K562 (cell line): Measurements from ENCODE around the gene BET1L. TPM values are rescaled to one million over a fixed set of nuclear protein-coding genes. Genes with fewer than 3 reads are reported as not detected.
A peak's percentile ranks its signal among the peaks of the same experiment; 100 is the strongest.

ENCODE experiments used
- ATAC-seq: fragments of 200-7000 bp; cut with Tn5 transposase; 3 replicates; pipeline ENCODE4 v1.9.1; 2020; ENCODE audit warnings: moderate library complexity
- BruUV-seq: library from RNA; stranded (reverse); fragments of 400-500 nt; replicated peaks from 2 replicates; lab custom pipeline; 2021; lab: Mats Ljungman, UMichigan
- CTCF ChIA-PET: fragments of 300-600 bp; formaldehyde crosslinking; extraction: SDS; loops from one replicate; lab custom pipeline; 2021; ENCODE audit warnings: low intra/inter-chr PET ratio; lab: Yijun Ruan, JAX
- POLR2A ChIA-PET: fragments of 300-600, 350-650 bp; sonication (Branson Sonifier 250); formaldehyde crosslinking; extraction: SDS; loops from one replicate; lab custom pipeline; 2021; ENCODE audit warnings: antibody characterized with exemption, inconsistent platforms; lab: Yijun Ruan, JAX
- DNase-seq, 4 experiments: peaks; one replicate each; pipeline versions ENCODE4 v3.0.0 to v3.0.0-alpha.2; 2011 to 2018; ENCODE audit warnings: low spot score in 3 of 4, mixed read lengths in 3 of 4; ENCODE audit errors: extremely low read depth in 1 of 4
- FAIRE-seq: peaks from 2 replicates; lab custom pipeline; 2011; peaks lifted over from hg19 to GRCh38; lab: Jason Lieb, UNC
- H2AFZ ChIP-seq: 2 replicates; pipeline ENCODE4 v1.6.0; 2011; ENCODE audit warnings: low read depth, low read length, control low read depth, inconsistent platforms
- H3K27ac ChIP-seq: fragments of 200-600 bp; 3 replicates; pipeline ENCODE4 v1.8.0; 2011; ENCODE audit warnings: low read depth, mild to moderate bottlenecking, control low read depth, inconsistent platforms, low read length, moderate library complexity, mixed read lengths; ENCODE audit errors: extremely low read depth
- H3K27me3 ChIP-seq, 2 experiments: fragments of 300-600 bp in 1 of 2; 2 replicates in 1 of 2; 3 replicates in 1 of 2; pipeline versions ENCODE4 v1.6.0 to v1.8.0; 2011; ENCODE audit warnings: inconsistent platforms in 2 of 2, low read length in 2 of 2, mild to moderate bottlenecking in 1 of 2, mixed read lengths in 1 of 2, moderate library complexity in 1 of 2; ENCODE audit not compliant: control insufficient read depth in 2 of 2, insufficient read depth in 2 of 2
- H3K36me3 ChIP-seq: fragments of 300-600 bp; 3 replicates; pipeline ENCODE4 v1.8.0; 2011; ENCODE audit warnings: mild to moderate bottlenecking, low read length, inconsistent platforms; ENCODE audit not compliant: control insufficient read depth, insufficient read depth
- H3K4me1 ChIP-seq, 2 experiments: fragments of 200-600 bp in 1 of 2; replicated peaks in 1 of 2; 2 replicates in 1 of 2; 3 replicates in 1 of 2; pipeline versions ENCODE4 v1.5.1 to v1.8.0; 2011; ENCODE audit warnings: inconsistent platforms in 2 of 2, low read length in 2 of 2, mild to moderate bottlenecking in 1 of 2, mixed read lengths in 1 of 2, moderate library complexity in 1 of 2; ENCODE audit not compliant: control insufficient read depth in 2 of 2, insufficient read depth in 2 of 2
- H3K4me2 ChIP-seq: 2 replicates; pipeline ENCODE4 v1.6.1; 2011; ENCODE audit warnings: low read length, control low read depth, inconsistent platforms, mixed read lengths; ENCODE audit not compliant: insufficient read depth
- H3K4me3 ChIP-seq: fragments of 200-600 bp; sonication (generic), shearing (Covaris generic); 2 replicates; pipeline ENCODE4 v1.5.1; 2016; ENCODE audit warnings: control low read depth, inconsistent platforms
- H3K79me2 ChIP-seq: fragments of 200-600 bp; 3 replicates; pipeline ENCODE4 v1.8.0; 2011; ENCODE audit warnings: low read length, inconsistent platforms; ENCODE audit not compliant: control insufficient read depth, insufficient read depth
- H3K9ac ChIP-seq, 2 experiments: 2 replicates each; pipeline versions ENCODE4 v1.6.0 to v1.6.1; 2011; ENCODE audit warnings: low read depth in 2 of 2, low read length in 2 of 2, control low read depth in 1 of 2, inconsistent platforms in 1 of 2, mild to moderate bottlenecking in 1 of 2, mixed read lengths in 1 of 2; ENCODE audit not compliant: insufficient read depth in 1 of 2
- H3K9me1 ChIP-seq: one replicate; pipeline ENCODE4 v1.6.0; 2011; ENCODE audit warnings: inconsistent platforms, mild to moderate bottlenecking, low read length, moderate library complexity; ENCODE audit not compliant: control insufficient read depth, insufficient read depth
- H3K9me3 ChIP-seq: replicated peaks from 2 replicates; pipeline ENCODE4 v1.5.1; 2011; ENCODE audit warnings: low read depth, low read length, inconsistent platforms; ENCODE audit not compliant: control insufficient read depth, insufficient read depth
- H4K20me1 ChIP-seq: replicated peaks from 2 replicates; pipeline ENCODE4 v1.6.1; 2011; ENCODE audit warnings: low read length, inconsistent platforms, mixed read lengths; ENCODE audit not compliant: control insufficient read depth, insufficient read depth
- ETV1 ChIP-seq: fragments of 450-650 bp; conservative IDR thresholded peaks from 2 replicates; pipeline ENCODE4 v1.6.1; 2016; ENCODE audit warnings: missing genetic modification characterization, control low read depth, low read depth, missing compliant biosample characterization
- FOXM1 ChIP-seq, 2 experiments: fragments of 450-650 bp in 1 of 2; sonication (generic) in 1 of 2; formaldehyde crosslinking in 1 of 2; IDR thresholded peaks; 2 replicates each; pipeline versions ENCODE4 v1.6.1 to v1.9.0; 2017 to 2022; ENCODE audit warnings: low read depth in 2 of 2, mild to moderate bottlenecking in 2 of 2, missing genetic modification reagents in 1 of 2, moderate library complexity in 1 of 2
- POLR2AphosphoS5 ChIP-seq: IDR thresholded peaks from 2 replicates; pipeline ENCODE4 v1.6.1; 2011; ENCODE audit warnings: mild to moderate bottlenecking, low read depth, low read length, moderate library complexity; ENCODE audit not compliant: control insufficient read depth, insufficient read depth
- RBFOX2 ChIP-seq: fragments of 200-400 bp; formaldehyde crosslinking; IDR thresholded peaks from 2 replicates; pipeline ENCODE4 v1.6.1; 2017; ENCODE audit warnings: low read depth, mild to moderate bottlenecking, low read length, moderate library complexity
- RBM34 ChIP-seq: fragments of 200-400 bp; formaldehyde crosslinking; IDR thresholded peaks from 2 replicates; pipeline ENCODE4 v1.6.1; 2018; ENCODE audit warnings: low read length, borderline replicate concordance; ENCODE audit not compliant: insufficient read depth
- RFX7 ChIP-seq: fragments of 250-450 bp; sonication (Bioruptor Pico); IDR thresholded peaks from 2 replicates; pipeline ENCODE4 v1.5.1; 2021; ENCODE audit warnings: mild to moderate bottlenecking
- ZKSCAN1 ChIP-seq: fragments of 150-350 bp; IDR thresholded peaks from 2 replicates; pipeline ENCODE4 v1.6.1; 2016; ENCODE audit warnings: low read depth, low read length
- ZNF175 ChIP-seq: fragments of 200-800 bp; sonication (Bioruptor generic); IDR thresholded peaks from 2 replicates; pipeline ENCODE4 v1.6.1; 2016; ENCODE audit warnings: low read depth, mild to moderate bottlenecking, missing genetic modification characterization, missing compliant biosample characterization
- ZNF217 ChIP-seq: sonication (generic); formaldehyde crosslinking; IDR thresholded peaks from 2 replicates; pipeline ENCODE4 v1.8.0; 2022; ENCODE audit warnings: mild to moderate bottlenecking, missing genetic modification reagents
- WGBS: fragments of 100-300 bp; shearing (Covaris generic); methylation state at CpG from one replicate; pipeline ENCODE4 v1.1.6; 2016; ENCODE audit warnings: low coverage, mixed read lengths; ENCODE audit not compliant: insufficient coverage; ENCODE audit errors: missing lambda C conversion rate; 5-methylcytosine and 5-hydroxymethylcytosine counted together
- in situ Hi-C: fragments of 300-500 bp; cut with MboI; formaldehyde crosslinking; loops from 4 replicates; pipeline ENCODE4 v1.15.0; 2018; ENCODE audit warnings: inconsistent platforms, mixed read lengths
- intact Hi-C: fragments of 100-400 bp; cut with micrococcal nuclease; formaldehyde crosslinking; loops from 2 replicates; pipeline ENCODE4 v1.14.2; 2022
- polyA plus RNA-seq, 8 experiments: library from polyadenylated mRNA; depleted of rRNA in 4 of 8; stranded (reverse) in 5 of 8; unstranded in 3 of 8; fragments of >200 nt; fragmentation: Nextera tagmentation in 2 of 8; fragmentation: Illumina TruSeq in 1 of 8; extraction: Ambion mirVana in 2 of 8; extraction: Trizol in 1 of 8; gene quantifications; 2 replicates each; pipeline versions ENCODE4 v1.2.1 to v1.2.3, GENCODE V29; 2011 to 2014; ENCODE audit warnings: inconsistent platforms in 1 of 8, missing spikeins in 1 of 8
- total RNA-seq, 7 experiments: library from RNA; depleted of rRNA in 6 of 7; stranded (reverse); fragments of >200 nt in 6 of 7; fragmentation: Illumina TruSeq in 2 of 7; extraction: Trizol in 2 of 7; gene quantifications; 2 replicates each; pipeline versions ENCODE4 v1.2.1 to v1.2.3, GENCODE V29; 2011 to 2021; ENCODE audit warnings: low replicate concordance in 1 of 7

BET1L gene
- total and polyA plus RNA-seq, 9 of the 15 experiments (the other 6 are each of a cell fraction or from before 2014, with no cell fraction given) = 9.9 to 69.1 (median 19.9) TPM

DNA sequence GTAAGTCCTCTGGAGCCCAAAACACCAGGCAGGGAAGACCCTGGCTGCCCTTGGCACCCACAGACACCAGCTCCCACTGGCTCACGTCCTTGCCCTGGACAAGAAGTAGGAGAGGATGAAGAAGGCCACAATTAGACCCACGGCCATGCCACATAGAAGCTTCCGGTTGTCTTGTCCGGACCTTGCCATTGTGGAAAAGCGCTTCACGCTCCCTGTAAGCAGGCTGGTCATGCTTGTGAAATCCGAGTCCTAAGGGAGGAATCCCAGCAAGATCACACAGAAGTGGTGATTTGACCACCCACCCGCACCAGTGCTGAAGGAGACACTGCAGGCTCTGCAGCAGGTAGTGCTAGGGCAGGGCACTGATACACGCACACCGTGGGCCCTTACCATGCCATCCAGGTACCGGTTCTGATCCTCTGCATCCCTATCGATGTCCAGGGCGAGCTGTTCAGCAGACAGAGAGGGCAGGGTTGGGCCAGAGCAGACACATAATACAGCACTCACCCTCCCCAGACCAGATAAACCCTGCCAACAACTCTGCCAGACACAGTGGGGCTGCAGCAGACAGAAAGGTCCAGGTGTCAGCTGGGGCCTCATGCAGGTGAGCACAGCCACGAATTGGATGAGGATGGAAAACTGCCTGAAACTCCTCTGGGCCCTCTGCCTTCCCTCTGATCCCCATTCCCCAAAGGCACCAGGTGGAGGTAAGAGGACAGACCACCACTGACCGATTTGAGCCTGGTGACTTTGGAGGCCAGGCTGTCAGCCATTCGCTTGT is 1.8 kb downstream of the BET1L start:
- BruUV-seq = no TSS peak
- Histone ChIP-seq H3K4me3 (peak overlapping the region; percentile 96), H3K9me3 (no peaks in the 10 kb centered on the region), H3K4me2 (peak overlapping the region; percentile 92; the same call in 1 of the 2 replicates), H2AFZ (no peak overlapping the region), H3K4me1 (peaks cover 38 to 54% of the 10 kb centered on the region in 2 experiments; a peak in 4 of 5 replicates), H3K9ac (peak overlapping the region in 1 of 2 experiments; percentile 98; a peak in 2 of 4 replicates), H3K9me1 (peaks cover 4% of the 10 kb centered on the region), H3K79me2 (peaks cover 62% of the 10 kb centered on the region), H3K27ac (no peak overlapping the region; the same call in 2 of the 3 replicates), H3K36me3 (peaks cover 65% of the 10 kb centered on the region), H3K27me3 (no peaks in the 10 kb centered on the region; a peak in 1 of 5 replicates), H4K20me1 (peaks cover 38% of the 10 kb centered on the region)
- WGBS = 93% methylated on average over 16 of the region's 16 CpGs
- ChIA-PET POLR2A (interaction anchor here (0.7 to 2.4 kb wide), 8 partner anchors 7 to 255 kb away, joined by 3 to 23 read pairs (median 4); a partner anchor contains a TSS), CTCF (no interaction called here)
- in situ Hi-C loops = no loop called here
- intact Hi-C loops = loop anchor here (2.0 kb wide), 1 partner anchor 31 kb away; the partner anchor contains the start of genes PSMD13 and SIRT3
- FAIRE-seq = no peak
- TF ChIP-seq ZNF217 (CRISPR knock-in tag) (no peak), POLR2AphosphoS5 (0 out of 2 replicates have a peak, but pooled peaks have one; percentile 6), RBFOX2 (peak; percentile 28), RFX7 (CRISPR knock-in tag) (no peak), ZNF175 (no peak), ETV1 (no peak), RBM34 (no peak), FOXM1 (IDR thresholded peaks at IDR 0.05; ENCODE audit: low read depth) (no peak), FOXM1 (CRISPR knock-in tag; IDR thresholded peaks at IDR 0.05; ENCODE audit: low read depth) (no peak), ZKSCAN1 (no peak)
- ATAC-seq = no peak
- DNase-seq = no peak
